Gastroesophageal sphincter (tissue), 3 donors: ENCODE results near the gene NGLY1.

Experiments used
- EP300 ChIP-seq: sonication (generic); formaldehyde crosslinking; IDR thresholded peaks from one replicate; pipeline ENCODE4 v1.6.1; 2017; ENCODE audit warnings: antibody characterized with exemption, mild to moderate bottlenecking
- POLR2A ChIP-seq, 2 donors: fragments of 450-650 bp; IDR thresholded peaks; one replicate each; pipeline ENCODE4 v1.6.1; 2017; ENCODE audit warnings: antibody characterized with exemption in 2 of 2, mild to moderate bottlenecking in 2 of 2, moderate library complexity in 1 of 2
- POLR2AphosphoS5 ChIP-seq: sonication (generic); formaldehyde crosslinking; IDR thresholded peaks from one replicate; pipeline ENCODE4 v1.6.1; 2017; ENCODE audit warnings: antibody characterized with exemption
- TF ChIP-seq, protein P1 (sequence below), 4 experiments: fragments of 200-600 bp in 2 of 4; fragments of 450-650 bp in 2 of 4; sonication (generic) in 1 of 4; IDR thresholded peaks; one replicate each; pipeline ENCODE4 v1.5.1; 2017 to 2019; ENCODE audit warnings: antibody characterized with exemption in 4 of 4, mild to moderate bottlenecking in 2 of 4, moderate library complexity in 2 of 4

DNA sequence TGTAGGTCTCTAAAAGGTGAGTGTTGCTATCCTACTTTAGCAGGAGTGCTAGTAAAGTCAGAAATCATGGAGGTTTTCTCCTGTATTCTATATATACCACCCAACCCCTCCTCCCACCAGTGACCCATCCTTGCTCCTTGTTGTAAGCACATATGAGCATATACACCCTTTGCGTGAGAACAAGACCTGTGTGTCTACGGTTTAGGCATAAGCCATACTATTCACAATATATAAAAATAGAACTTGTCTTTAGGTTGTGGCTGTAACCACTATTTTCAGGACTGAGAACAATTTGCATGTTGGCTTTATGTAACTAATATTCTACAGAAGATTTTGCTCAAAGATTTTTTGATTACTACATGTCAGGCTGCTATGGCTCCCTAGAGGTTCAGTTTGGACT, 59.4 kb downstream of the NGLY1 start:
- TF ChIP-seq, protein P1, sequence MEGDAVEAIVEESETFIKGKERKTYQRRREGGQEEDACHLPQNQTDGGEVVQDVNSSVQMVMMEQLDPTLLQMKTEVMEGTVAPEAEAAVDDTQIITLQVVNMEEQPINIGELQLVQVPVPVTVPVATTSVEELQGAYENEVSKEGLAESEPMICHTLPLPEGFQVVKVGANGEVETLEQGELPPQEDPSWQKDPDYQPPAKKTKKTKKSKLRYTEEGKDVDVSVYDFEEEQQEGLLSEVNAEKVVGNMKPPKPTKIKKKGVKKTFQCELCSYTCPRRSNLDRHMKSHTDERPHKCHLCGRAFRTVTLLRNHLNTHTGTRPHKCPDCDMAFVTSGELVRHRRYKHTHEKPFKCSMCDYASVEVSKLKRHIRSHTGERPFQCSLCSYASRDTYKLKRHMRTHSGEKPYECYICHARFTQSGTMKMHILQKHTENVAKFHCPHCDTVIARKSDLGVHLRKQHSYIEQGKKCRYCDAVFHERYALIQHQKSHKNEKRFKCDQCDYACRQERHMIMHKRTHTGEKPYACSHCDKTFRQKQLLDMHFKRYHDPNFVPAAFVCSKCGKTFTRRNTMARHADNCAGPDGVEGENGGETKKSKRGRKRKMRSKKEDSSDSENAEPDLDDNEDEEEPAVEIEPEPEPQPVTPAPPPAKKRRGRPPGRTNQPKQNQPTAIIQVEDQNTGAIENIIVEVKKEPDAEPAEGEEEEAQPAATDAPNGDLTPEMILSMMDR (IDR thresholded peaks at IDR 0.05) = no peak
- TF ChIP-seq EP300 (no peak), POLR2A (IDR thresholded peaks at IDR 0.05) (no peak), POLR2AphosphoS5 (no peak)
